DND-41 (cell line): ENCODE data around the gene CNTN3.

Source experiments
- EZH2 ChIP-seq: IDR thresholded peaks from 3 replicates; pipeline ENCODE4 v1.6.1; 2012; ENCODE audit warnings: borderline replicate concordance, low read depth, mild to moderate bottlenecking, moderate library complexity, low read length, inconsistent platforms; ENCODE audit not compliant: severe bottlenecking
- TF ChIP-seq, protein P1 (sequence below): IDR thresholded peaks from 2 replicates; pipeline ENCODE4 v1.5.1; 2012; ENCODE audit warnings: borderline replicate concordance, low read length, moderate library complexity, mild to moderate bottlenecking; ENCODE audit not compliant: poor library complexity, severe bottlenecking; ENCODE audit errors: extremely low read depth

DNA sequence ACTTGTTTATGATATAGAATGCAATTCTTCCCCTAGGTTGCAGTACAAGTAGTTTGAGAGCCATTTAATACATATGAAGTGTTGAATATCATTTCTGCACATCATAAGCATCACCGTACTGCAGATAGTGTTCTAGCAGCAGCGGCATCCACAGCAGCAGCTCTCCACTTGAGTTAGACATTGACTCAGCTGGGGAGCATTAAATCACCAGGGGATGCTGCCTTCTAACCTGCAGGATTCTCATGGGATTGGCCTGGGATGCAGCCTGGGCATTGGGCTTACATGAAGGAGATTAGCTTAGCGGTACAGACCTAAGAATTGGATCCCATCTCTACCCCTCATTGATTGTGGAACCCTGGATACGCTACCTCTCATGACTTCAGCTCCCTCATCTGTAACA lies 43.3 kb downstream of the CNTN3 start:
- TF ChIP-seq, protein P1, sequence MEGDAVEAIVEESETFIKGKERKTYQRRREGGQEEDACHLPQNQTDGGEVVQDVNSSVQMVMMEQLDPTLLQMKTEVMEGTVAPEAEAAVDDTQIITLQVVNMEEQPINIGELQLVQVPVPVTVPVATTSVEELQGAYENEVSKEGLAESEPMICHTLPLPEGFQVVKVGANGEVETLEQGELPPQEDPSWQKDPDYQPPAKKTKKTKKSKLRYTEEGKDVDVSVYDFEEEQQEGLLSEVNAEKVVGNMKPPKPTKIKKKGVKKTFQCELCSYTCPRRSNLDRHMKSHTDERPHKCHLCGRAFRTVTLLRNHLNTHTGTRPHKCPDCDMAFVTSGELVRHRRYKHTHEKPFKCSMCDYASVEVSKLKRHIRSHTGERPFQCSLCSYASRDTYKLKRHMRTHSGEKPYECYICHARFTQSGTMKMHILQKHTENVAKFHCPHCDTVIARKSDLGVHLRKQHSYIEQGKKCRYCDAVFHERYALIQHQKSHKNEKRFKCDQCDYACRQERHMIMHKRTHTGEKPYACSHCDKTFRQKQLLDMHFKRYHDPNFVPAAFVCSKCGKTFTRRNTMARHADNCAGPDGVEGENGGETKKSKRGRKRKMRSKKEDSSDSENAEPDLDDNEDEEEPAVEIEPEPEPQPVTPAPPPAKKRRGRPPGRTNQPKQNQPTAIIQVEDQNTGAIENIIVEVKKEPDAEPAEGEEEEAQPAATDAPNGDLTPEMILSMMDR, result no peak
- no peak for TF ChIP-seq EZH2
